GM19238 (cell line): ENCODE measurements around the gene PRKG1.

Experiments used
- DNase-seq: peaks from one replicate; pipeline ENCODE4 v3.0.0; 2011; ENCODE audit warnings: low spot score; ENCODE audit not compliant: insufficient read length

Gene PRKG1

DNA sequence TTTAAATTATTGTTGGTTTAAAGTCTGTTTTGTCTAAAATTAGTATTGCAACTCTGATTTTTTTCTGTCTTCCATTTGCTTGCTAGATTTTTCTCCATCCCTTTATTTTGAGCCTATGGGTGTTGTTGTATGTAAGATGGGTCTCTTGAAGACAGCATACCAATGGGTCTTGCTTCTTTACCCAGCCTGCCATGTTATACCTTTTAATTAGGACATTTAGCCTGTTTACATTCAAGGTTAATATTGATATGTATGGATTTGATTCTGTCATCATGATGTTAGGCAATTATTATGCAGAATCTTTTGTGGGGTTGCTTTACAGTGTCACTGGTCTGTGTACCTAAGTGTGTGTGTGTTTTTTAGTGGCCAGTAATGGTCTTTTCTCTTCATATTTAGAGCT lies 906.5 kb downstream of the PRKG1 start:
- no peak for DNase-seq

DNA sequence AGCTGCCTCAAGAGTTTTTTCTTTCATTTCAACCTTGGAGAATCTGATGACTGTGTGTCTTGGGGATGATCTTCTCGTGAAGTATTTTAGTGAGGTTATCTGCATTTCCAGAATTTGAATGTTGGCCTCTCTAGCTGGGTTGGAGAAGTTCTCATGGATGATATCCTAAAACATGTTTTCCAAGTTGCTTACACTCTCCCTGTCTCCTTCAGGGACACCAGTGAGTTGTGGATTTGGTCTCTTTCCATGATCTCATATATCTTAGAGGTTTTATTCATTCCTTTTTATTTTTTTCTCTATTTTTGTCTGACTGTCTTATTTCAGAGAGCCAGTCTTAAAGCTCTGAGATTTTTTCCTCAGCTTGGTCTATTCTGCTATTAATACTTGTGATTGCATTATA lies 907.4 kb downstream of the PRKG1 start:
- DNase-seq, result no peak

- DNase-seq, result no peak
Observed at GRCh38 chr10:51983481-51983880, 909.2 kb downstream of the PRKG1 start.

DNA sequence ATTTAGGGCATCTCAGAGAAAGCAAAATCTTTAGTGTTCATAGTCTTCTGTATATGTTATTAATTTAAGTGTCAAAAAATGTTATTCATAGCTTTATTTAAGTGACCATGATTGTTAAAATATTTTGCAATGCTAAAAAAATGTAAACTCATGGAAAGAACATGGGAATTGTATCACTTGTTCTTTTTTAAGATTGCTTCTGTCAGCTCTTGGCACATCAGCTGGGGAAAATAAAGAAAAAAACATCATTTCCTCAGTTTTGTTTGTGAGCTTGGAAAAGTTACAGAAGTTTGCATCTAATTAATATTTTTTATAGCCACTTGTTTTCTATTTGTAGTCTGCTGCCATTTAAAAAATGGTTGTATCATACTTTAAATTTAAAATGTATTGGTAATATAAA lies 911.0 kb downstream of the PRKG1 start:
- no peak for DNase-seq

GRCh38 chr10:51986516-51986915 lies 912.2 kb downstream of the PRKG1 start:
- no peak for DNase-seq

DNA sequence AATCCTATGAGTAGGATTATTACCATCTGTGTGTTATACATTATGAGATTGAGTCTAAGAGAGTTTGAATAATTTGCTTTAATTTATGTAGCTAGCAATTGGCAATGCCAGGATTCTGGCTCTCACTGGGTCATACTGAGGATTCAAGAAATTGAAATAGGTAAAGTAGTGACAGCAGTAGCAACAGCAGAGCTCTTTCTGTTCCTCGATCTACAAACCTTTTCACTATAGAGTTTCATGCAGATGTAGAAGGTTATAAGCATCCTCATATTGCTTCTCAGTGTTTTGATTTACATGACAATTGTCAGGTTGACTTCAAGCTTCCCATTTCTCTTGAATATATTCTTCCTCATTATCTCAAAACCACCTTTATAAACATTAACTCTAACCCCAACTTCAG lies 919.2 kb downstream of the PRKG1 start:
- no peak for DNase-seq

DNA sequence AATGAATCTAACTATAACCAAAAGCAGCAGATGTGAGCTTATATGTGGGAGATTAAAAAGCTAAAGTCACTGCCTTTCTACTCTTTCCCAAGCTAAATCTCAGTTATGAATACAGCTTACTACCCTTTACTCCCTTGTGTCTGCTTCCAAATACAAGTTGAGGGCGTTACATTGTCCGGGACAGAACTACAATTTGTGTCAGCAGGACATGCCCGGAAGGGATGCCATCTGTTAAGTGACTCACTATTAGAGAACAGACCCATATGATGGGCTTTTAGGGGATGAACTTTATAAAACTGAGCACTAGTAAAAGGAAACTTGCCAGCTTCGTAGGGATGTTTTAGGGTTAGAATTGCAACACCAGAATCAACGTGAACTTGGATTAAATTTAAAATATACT lies 924.8 kb downstream of the PRKG1 start:
- DNase-seq, result no peak

DNA sequence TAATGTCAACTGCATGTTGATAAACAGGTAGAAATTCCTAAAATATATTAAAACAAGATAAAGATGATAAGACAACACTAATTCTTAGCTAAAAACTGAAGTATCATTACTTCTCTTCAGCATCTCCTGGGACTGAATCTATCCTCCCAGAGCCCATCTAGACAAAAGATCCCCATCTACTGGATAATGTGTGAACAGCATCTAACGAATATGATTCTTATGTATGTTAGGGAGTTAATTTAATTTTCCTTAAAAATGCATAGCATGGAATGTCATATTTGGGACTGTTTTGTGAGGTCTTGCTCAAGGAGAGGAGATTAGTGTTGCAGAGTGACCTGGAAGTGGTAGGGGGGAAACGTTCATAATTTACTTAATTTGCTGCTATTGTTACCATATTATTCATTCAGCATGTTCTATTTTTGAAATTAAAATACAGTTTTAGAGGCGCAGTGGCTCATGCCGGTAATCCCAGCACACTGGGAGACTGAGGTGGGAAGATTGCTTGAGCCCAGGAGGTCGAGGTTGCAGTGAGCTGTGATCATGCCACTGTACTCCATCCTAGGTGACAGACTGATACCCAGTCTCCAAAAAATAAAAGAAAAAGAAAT lies 930.2 kb downstream of the PRKG1 start:
- DNase-seq, result no peak

- no peak for DNase-seq
Observed at GRCh38 chr10:52007091-52007490, 932.8 kb downstream of the PRKG1 start.

- DNase-seq, result no peak
Observed at GRCh38 chr10:52011118-52011517, 936.8 kb downstream of the PRKG1 start.

- no peak for DNase-seq
Observed at GRCh38 chr10:52019077-52019555, 944.8 kb downstream of the PRKG1 start.

GRCh38 chr10:52019656-52020055 lies 945.4 kb downstream of the PRKG1 start:
- DNase-seq, result no peak

DNA sequence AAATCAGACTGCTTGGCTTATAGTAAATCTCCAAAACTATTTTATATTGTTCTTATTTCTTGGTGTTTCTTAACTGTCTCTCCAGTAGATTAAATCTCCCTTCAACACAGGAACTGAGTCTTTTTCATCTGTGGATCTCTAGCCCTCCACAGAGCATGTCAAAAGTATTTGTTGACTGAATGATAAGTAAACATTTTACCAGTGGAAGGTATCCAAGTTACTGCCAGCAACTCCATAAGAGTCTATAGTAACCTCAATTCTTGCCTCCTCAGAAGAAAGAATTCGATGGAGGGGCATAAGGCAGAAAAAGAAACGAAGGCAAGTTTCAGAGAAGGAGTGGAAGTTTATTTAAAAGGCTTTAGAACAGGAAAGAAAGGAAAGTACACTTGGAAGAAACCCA lies 945.9 kb downstream of the PRKG1 start:
- no peak for DNase-seq

- DNase-seq, result no peak
Observed at GRCh38 chr10:52020702-52021101, 946.4 kb downstream of the PRKG1 start.

DNA sequence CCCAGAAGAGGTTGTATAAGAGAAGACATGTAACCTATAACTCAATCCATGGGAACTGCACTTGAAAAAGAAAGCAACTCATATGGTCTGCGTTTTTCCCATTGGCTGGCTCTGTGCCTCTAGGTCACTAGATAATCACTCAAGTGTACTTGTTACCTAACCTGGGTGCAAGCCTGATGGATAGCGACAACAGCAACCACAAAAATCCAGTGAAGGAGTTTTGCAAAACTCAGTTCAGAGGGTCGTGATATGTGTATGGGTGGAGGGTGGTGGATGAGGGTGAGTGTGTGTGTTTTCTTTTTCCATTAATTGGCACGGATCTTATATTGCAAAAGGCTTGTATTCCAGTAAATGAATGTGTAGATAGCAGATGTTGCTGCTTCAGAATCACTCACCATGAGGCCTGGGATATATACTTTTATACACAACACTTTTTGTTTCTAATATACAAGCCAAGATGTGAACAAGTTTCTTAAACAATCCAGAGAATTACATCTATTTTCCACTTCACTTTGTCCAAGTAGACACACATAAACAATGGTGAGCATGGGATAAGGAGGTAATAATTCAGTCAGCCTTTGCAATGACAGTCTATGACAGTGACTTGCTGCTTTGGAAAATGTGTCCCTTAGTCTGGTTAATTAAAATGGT lies 952.9 kb downstream of the PRKG1 start:
- no peak for DNase-seq

- no peak for DNase-seq
Observed at GRCh38 chr10:52028523-52028858, 954.2 kb downstream of the PRKG1 start.

DNA sequence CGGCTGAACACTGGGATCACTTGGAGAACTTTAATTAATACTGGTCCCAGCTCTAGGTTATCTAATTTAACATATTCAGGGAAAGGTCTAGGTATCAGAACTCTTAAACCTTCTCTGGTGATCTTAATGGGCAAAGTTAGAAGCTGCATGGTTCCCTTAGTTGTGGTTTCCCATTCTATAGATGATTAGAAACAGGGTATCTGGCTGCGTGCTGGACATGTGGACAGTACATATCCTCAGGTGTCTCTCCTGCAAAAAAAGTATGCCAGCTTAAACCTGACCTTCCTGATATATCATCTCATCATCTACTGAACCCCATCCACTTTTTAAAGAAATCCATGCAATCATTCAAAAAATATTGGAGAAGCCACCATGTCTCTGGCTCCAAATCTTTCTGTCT lies 955.3 kb downstream of the PRKG1 start:
- no peak for DNase-seq

DNA sequence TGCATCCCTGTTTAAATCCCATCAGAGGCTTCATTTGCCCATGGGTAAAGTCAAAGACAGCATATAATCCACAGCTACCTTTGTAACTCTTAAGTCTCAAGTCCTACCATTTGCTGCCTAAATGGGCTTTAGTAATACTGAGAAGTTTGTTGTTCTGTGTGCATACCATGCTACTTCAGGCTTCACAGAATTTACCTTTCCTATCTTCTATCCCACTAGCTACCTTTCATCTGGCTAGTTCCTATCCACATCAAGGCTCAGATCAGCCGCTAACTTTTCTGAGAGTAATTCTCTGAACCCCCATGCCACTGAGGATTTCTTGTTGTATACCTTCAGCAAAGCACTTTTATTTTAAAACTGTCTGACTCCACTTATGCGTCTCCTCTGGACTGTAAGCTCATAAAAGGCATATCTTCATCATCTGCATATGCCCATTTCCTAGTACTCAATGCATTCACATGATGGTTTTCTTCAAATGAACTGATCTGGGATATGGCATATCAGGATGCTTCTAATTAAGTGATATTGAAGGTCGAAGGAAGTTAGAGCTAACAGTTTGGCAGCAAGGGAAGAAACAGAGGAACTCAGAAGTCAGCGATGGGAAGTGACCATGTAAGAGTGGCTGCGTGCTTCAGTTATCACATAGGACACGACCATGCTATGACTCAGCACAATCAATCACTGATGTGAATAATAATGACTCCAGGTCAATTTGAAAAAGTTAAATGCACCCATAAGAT lies 955.9 kb downstream of the PRKG1 start:
- DNase-seq, result no peak

GRCh38 chr10:52030975-52031374 lies 956.7 kb downstream of the PRKG1 start:
- no peak for DNase-seq

DNA sequence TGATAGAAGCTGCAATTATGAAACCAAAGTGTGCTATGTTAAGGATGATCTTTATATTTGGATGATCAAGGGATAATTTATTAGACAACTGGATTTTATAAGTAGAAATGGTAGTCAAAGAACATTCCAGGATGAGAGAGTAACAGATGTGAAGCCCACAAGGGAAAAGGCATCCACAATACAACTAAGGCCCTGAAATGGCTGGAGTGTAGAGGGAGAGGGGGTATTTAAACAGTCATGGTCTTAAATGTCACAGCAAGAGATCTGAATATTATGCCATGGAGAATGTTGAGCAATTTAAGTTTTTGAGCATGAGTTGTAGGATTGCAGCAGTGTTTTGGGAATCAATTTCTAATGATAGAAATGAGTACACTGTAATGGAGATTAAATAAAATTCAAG lies 957.5 kb downstream of the PRKG1 start:
- DNase-seq, result no peak

- DNase-seq, result no peak
Observed at GRCh38 chr10:52032681-52033629, 958.7 kb downstream of the PRKG1 start.
